Hindlimb muscle (tissue), 1 donor: ENCODE data around the gene CUL2. TPM values are rescaled to one million over a fixed set of nuclear protein-coding genes. Genes with fewer than 3 reads are reported as not detected.
"Not testable (repeated sequence)": the region's sequence is repeated elsewhere in the genome, so short reads cannot be mapped to it uniquely, and the experiment has no call there.

ENCODE experiments used
- DNase-seq: peaks from one replicate; pipeline ENCODE4 v3.0.0-alpha.2; 2013
- polyA plus RNA-seq: library from polyadenylated mRNA; unstranded; fragments of 120-200 nt; gene quantifications from one replicate; pipeline ENCODE4 v1.2.1, GENCODE V29; 2013; ENCODE audit not compliant: insufficient read length

CUL2 gene
- polyA plus RNA-seq, 1 donor = 39.3 TPM

DNA sequence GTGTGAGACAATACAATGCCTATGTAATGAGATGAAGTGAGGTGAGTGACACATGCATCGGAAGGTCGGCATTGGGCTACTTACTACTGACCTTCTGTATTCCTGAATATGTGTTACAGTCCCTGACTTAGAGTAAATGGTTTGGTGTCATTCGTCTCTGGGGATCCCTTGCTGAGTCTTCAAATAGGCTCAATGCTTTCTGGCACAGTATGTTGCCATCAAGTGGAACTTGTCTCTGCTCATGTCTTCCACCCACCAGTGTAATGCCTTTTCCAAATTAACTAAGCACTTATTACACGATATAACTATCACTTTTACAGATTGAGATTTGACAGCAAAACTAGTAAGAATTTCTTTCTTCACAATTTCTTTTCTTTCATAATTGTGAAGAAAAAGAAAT lies 10.9 kb downstream of the CUL2 start:
- no peak for DNase-seq

DNA sequence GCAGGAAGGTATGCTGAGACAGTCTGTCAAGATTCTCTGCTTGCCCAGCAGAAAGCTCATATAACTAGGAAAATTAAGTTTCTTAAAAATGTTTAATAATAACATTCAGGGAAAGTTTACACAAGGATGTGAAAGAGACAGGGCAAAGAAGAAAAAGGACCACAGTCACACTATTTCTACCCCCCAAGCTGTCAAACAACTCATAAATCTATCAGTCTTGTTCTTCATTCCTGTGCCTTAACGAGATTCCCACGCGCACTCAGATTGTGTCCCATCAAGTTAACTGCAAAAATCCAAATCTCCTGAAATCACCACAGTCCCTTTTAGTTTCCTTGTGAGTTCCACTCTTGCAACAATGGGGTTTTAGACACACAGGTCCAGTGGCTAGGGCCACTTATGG lies 14.9 kb downstream of the CUL2 start:
- DNase-seq = no peak

DNA sequence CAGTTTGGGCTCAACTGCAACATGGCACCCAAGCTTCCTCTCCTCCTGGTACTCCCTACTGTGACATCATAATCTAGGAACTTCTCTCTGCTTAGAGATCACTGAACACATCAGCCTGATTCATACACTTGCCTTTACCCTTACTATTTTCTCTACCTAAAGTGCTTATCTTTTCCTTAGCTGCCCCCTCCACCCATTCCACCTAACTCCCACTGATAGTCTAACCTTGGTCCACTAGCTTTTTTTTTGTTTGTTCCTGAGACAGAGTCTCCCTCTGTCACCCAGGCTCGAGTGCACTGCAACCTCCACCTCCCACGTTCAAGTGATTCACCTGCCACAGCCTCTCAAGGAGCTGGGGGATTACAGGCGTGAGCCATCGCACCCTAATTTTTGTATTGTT lies 15.9 kb downstream of the CUL2 start:
- DNase-seq = no peak

DNA sequence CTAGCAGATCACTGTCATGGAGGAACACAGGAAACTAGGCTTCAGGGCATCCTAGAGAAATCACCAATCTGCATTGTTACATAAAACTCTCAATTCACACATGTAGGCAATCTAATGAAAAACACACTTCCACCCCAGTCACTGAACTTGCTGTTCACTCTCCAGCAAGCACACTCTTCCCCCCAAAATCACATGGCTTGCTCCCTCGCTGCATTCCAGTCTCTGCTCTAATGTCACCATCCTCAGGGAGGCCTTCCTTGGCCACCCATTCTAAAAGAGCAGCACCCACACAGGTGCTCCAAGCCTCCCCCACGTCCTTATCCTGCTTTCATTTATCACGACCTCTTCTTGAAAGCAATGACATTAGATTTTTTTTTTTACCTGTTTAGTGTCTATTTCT lies 19.6 kb downstream of the CUL2 start:
- no peak for DNase-seq

DNA sequence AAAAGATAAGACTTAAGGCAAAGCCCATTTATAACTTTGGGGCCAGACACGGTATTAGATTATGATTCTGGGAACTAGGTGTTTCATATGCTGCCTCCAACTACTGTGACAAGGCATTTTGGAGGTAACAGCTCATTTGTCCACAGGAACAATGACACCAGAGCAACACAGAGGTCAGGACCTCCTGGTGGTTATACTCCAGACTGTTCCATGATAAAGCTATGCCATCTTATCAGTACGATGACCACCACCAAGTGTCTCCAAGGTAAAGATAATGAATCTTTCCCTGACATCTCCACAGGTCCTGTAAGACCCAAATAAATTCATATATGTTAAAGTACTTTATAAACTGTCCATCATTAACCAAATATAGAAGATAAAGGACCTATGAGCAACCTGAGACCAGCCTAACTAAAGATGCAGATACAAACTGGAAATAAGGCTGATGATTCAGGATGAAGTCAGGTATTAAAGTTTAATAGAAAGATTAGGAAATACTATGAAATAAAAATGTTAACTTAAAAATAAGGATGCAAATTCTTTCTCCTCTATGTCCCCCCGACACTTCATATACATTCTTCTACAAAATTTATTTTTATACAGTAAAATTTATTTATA lies 26.2 kb downstream of the CUL2 start:
- no peak for DNase-seq

DNA sequence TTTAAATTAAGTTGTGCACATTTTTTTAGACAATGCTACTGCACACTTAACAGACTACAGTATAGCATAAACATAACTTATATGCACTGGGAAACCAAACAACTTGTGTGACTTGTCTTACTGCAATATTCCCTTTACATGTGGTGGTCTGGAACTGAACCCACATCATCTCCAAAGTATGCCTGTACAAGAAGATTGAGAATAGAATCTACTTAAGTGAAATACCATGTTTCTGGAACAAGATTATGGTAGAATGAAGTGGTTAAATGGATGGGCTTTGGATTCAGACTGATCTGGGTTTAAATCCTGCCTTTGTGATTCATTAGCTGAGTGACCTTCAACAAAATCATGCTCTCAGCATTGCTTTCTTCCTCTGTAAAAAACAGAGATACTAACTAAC lies 30.7 kb downstream of the CUL2 start:
- no peak for DNase-seq

DNA sequence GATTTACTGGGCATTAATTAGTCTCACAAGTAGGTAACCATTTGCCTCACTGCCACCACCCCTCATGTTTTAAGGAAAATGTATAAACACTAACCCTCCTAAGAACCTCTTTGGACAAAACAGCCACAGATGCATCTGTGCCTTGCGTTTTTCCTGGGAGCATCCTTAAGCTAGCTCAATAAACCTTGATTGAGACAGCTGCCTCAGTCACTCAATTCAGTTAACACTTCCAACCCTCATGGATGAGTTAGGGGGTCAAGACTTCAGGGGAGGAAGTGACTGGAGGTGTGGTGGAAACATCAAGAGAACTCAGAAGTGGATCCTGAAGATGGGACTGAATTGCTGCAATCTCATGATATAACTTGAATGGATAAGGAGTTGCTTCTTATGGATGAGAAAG lies 31.5 kb downstream of the CUL2 start:
- no peak for DNase-seq

DNA sequence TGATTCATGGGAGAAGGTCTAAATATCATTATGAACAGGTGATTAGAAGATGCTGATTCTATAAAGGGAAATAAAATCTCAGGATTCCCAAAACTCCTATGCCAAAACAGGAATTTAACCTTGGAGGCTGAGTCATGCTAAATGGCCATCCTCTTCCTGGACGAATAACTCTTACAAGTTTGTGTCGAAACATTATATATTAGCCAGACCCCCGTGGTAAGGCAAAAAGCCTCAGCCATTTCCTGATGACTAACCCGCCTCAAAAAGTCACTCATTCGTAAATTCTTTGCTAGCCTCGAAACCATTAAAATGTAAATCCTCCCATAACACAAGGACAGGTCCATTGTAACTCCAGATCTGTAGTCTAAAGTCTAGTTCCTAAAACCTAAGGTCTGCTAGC lies 32.0 kb downstream of the CUL2 start:
- DNase-seq = no peak

DNA sequence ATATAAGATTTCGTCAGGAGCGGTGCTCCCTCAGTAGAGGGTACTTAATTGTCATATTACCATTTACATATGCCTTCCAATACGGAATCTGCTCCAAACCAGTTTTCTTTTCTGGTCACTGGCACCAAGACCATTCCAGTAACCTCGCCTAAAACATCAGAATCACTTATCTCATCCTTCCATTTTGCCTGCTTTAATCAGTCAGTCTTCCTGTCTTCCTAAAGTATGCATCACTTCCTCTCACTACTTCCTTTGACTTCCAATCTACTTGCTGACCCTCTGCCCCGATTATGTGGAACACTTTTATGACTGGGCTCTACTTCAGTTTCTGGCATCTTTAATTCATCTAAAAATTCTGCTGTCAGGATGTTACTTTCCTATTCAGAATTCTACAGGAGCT lies 33.5 kb downstream of the CUL2 start:
- DNase-seq = no peak

DNA sequence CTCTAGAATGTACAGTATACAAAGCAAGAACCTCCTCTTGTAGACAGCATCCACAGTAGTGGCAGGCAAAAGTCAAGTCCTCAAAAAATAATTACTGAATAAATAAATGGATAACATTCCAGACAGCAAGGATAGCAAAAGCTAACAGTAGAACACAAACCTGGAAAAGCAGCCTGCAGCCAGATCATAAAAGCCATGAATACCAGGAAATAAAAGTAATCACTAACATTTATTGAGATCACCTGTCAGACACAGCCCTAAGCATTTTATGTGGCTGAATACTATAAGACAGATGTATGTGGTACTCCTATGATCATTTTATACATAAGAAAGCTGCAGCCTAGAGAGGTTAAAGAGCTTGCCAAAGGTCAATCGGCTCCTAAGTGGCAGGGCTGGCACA lies 34.0 kb downstream of the CUL2 start:
- DNase-seq = no peak

DNA sequence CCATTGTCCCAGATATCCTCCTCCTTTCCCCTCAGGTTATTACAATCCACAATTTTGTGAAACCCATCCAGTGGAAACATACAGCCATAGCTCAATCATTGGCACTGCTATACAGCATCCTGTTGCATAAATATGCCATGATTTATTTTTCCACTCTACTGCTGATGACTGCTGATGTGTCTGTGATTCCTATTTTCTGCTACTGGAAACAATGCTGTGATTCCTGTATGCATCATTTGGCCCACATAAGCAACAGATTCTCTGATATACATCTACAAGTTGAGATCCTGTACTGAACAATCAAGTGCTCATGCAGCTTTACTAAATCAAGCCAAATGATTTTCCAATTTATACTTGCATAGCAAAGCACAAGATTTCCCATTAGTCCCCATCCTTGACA lies 39.6 kb downstream of the CUL2 start:
- no peak for DNase-seq

DNA sequence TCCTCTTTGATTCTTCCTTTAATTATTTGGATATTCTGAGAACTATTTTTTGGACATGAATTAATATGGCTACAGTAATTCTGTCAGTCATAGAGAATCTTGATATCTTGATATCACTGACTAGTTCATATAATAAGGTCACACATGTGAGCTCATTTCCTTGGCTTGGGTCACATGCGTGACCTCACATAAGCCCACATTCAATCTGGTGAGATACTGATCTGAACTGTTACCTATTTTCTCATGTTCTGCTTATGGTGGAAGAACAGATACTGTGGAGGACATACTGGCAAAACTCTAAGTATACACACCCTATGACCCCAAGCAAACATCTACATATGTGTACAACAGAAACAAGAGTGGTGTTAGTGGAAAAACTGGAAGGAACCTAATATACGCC lies 44.1 kb downstream of the CUL2 start:
- no peak for DNase-seq

DNA sequence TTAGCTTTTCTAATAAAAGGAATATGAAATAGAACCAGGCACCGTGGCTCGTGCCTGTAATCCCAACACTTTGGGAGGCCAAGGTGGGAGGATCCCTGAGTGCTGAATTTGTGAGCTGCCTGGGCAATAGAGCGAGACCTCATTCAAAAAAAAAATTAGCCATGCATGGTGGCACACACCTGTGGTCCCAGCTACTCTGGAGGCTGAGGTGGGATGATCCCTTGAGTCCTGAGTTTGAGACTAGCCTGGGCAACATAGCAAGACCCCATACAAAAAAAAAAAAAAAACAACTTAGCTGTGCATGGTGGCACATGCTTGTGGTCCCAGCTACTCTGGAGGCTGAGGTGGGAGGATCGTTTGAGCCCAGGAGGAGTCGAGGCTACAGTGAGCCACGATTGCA lies 44.9 kb downstream of the CUL2 start:
- not testable (repeated sequence) for DNase-seq

DNA sequence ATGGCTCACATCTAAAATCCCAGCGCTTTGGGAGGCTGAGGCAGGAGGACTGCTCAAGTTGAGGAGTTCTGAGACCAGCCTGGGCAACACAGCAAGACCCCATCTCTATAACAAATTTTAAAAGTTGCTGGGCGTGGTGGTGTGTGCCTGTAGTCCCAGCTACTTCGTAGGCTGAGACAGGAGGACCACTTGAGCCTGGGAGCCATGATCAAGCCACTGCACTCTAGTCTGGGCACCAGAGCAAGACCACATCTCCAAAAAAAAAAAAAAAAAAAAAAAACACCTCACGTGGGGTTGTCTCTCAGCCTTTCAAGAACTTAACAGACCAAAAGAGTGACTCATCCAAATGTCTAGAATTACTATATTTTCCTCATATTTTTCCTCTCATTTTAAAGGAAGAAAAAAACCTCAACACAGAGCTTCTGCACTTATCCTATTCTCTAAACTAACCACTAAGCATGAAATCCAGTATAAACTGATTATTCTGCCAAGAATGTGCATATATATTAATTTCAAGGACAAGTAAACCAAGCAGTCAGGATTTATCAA lies 46.3 kb downstream of the CUL2 start:
- no peak for DNase-seq

DNA sequence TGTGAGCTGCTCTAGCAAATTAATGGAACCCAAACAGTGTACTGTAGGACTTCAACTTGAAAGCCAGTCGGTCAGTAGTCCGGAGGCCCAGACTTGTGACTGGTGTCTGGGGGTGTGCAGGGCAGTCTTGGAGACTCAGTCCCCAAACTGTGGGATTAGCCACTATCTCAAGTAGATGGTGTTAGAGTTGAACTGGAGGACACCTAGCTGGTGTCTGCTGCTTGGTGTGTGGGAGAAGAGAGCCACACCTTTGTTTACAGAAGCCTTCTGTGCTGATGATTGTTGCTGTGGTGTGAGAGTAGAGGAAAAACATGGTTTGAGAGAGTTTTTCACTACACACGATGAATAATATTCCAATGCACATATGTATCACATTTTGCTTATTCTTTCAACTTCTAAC lies 47.4 kb downstream of the CUL2 start:
- DNase-seq = no peak

DNA sequence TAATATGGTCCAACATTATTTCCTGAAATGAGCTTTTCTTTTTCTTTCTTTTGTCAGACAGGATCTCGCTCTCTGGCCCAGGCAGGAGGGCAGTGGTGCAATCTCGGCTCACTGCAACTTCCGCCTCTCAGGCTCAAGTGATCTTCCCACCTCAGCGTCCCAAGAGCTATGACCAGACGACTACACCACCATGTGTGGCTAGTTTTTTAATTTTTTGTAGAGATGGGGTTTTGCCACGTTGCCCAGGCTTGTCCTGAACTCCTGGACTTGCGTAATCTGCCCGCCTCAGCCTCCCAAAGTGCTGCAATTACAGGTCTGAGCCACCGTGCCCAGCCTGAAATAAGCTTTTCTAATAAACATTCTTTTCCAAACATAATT lies 48.6 kb downstream of the CUL2 start:
- no peak for DNase-seq

DNA sequence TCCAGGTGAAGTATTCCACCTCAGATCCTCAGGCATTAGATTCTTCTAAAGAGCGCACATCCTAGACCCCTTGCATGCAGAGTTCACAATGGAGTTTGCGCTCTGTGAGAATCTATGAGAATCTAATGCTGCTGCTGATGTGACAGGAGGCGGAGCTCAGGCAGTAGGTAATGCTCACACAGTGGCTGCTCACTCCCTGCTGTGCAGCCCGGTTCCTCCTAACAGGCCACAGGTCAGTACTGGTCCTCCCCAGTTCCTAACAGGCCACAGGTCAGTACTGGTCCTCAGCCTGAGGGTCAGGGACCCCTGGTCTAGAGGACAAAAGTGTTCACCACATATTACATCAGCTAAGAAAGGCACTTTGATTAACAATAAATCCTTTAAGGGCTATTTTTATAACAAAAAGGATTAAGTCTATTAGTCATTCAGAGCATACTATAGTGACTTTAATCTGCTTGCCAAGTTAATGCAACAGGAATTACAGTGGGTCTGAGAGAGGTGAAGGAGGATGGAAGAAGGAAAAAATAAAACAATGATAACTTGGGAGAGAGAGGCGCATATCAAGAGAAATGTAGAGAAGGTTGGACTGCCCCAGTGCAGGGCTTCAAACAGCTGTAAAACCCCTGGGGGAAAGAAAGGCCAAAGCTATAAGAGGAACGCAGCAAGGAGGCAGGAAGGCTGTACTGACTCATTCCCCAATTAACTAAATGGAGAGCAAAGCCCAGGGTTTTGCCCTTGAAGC lies 49.2 kb downstream of the CUL2 start:
- no peak for DNase-seq

DNA sequence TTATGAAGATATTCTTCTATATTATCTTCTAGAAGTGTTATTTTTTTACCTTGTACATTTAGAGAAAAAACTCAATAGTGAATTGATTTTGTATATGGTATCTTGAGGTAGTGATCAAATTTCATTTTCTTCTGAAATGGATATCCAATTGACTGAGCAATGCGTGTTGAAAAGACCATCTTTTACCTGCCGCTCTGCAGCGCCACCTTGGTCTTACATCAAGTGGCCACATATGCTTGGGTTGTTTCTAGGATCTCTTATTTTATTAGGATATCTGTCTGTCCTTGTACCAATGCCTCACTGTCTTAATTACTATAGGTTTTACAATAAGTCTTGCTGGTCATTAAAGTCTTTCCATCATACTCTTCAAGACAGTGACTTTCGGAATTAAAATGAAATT lies 53.0 kb downstream of the CUL2 start:
- no peak for DNase-seq

DNA sequence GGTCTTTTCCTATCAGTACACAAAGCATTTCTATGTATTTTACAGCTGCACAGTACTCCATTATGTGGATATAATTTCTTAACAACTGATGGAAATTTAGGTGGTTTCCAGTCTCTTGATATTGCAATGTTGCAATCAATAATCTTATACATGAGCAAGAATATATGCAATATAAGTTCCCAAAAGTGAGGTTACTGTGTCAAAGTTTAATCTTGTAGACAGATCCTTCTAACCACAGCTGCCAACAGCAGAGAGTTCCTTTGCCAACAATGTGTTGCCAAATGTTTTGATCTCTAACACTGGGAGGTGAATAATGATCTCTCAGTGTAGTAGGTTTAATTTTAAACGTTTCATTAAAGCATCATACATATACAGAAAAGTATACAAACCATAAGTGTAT lies 54.5 kb downstream of the CUL2 start:
- no peak for DNase-seq

DNA sequence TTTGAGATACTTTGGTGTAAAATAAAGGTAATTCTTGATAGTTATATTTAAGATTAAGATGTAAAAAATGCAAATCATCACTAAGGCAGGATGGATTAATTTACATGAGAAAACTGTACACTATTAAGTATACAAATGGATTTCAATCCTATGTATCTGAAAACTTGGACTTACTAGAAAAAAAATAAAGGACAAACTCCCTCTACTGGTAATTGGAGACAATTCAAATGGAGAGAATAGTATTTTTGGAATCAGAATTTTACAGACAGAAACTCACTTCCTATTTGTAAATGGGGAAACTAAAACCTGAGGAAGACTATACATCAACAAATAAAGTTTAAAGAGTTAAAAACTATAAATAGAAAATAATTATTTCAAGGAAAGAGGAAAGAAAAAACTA lies 62.6 kb downstream of the CUL2 start:
- peak; percentile 11 for DNase-seq

DNA sequence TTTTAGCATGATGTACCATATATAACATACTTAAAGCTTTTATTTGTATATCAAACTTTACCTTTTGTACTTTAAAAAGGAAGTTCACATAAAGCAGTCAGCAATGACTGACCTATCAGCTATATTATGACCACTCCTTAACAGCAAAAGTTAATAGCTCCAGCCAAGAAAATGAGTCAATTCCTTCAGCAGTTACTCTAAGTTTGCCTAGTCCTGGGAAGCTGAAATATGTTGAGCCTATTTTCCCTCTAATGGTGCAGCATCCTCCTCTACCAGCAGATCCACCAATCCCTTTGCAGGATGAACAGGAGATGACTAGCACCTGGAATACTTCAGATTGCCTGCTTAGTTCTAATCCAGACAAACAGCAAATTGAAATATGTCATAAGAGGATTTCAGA lies 64.2 kb downstream of the CUL2 start:
- DNase-seq = no peak

DNA sequence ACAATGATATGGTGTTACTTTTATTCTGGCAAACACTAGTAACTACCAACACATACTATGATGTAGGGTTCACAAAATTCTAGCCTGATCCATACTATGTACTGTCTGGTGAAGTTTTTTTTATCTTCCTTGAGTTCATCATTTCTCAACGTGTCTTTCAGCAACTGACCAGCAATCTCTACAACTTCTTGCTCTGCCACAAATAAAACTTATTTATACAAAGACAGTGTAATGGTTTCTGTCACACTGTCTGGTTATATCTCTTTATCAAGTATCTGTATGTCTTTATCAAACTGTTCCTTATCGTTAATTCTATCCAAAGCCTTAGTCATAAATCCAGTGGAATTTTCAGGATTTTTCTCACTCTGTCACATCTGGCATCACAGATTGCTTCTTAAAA lies 69.7 kb downstream of the CUL2 start:
- DNase-seq = no peak

DNA sequence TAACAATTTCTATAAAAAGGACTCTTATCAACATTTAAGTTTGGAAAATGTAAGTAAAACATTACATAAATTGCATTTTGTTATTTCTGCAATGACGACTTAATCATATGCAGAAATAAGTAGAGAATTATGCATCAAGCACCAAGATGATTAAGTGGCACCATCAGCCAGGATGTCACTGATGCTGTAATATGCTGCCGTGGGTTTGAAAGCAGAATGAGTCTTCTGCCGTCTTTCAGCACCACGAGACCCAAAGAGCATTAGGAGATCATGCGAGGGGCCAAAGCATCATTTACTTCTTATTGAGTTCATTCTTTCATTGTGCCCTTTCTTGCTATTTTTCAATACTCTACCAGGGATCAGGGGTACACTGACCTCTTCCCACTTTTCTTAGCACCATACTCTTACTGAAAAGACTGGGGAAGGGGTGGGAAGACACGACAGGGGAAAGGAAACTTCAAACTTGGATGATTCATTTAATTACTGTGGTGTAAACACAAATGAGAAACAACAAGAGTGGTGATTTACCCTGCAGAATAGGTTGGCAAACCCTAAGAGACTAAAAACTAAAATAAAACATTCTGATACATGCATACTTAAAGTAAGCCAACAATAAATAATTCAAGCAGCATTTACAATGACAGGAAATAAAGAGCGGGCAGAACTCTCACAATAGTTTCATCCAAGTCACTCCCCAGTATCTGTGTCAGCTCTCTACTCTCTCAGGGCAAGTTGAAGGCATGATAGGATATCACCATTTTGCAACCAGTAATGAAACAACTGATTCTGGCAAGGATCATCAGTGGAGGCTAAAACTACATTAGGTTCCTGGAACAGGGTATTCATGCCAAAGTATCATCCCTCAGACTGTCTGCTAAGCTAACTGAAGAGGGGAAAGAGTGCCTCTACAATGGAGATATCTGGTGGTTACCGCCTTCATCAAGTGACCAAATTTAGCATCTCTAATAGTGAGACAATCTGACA lies 70.8 kb downstream of the CUL2 start:
- no peak for DNase-seq
